ENCODE results near the gene LGSN.
"Not testable (repeated sequence)": the region's sequence is repeated elsewhere in the genome, so short reads cannot be mapped to it uniquely, and the experiment has no call there.

Gene LGSN

GRCh38 chr6:63333440-63333839 lies 13.7 kb upstream of the LGSN start:
- no peak overlapping the region for H3K4me3 ChIP-seq (ENCODE audit: low read depth, low read length)
- DNase-seq (ENCODE audit: low read depth) = no peak
- TF ChIP-seq CTCF (IDR thresholded peaks at IDR 0.05; ENCODE audit: insufficient read depth, low read depth, low read length, missing control alignments) = no peak

GRCh38 chr6:63326630-63327029 lies 6.8 kb upstream of the LGSN start:
- not testable (repeated sequence) for DNase-seq (ENCODE audit: low read depth); H3K4me3 ChIP-seq (ENCODE audit: low read depth, low read length)

GRCh38 chr6:63322981-63323380 lies 3.2 kb upstream of the LGSN start:
- H3K4me3 ChIP-seq (ENCODE audit: low read depth, low read length) = no peak overlapping the region
- no peak for DNase-seq (ENCODE audit: low read depth)
- TF ChIP-seq CTCF (IDR thresholded peaks at IDR 0.05; ENCODE audit: insufficient read depth, low read depth, low read length, missing control alignments) = no peak

- TF ChIP-seq CTCF (IDR thresholded peaks at IDR 0.05; ENCODE audit: insufficient read depth, low read depth, low read length, missing control alignments) = no peak
Measured at GRCh38 chr6:63321821-63322220, 2.0 kb upstream of the LGSN start.

GRCh38 chr6:63317641-63318040 lies 2.1 kb downstream of the LGSN start:
- no peak for DNase-seq (ENCODE audit: low read depth)
- no peak overlapping the region for H3K4me3 ChIP-seq (ENCODE audit: low read depth, low read length)
- TF ChIP-seq CTCF (IDR thresholded peaks at IDR 0.05; ENCODE audit: insufficient read depth, low read depth, low read length, missing control alignments) = no peak

More at GRCh38 chr6:63321821-63322220, 2.0 kb upstream of the LGSN start:
- no peak overlapping the region for H3K4me3 ChIP-seq (ENCODE audit: low read depth, low read length)
- no peak for DNase-seq (ENCODE audit: low read depth)

- DNase-seq (ENCODE audit: low read depth) = no peak
- no peak overlapping the region for H3K4me3 ChIP-seq (ENCODE audit: low read depth, low read length)
- TF ChIP-seq CTCF (IDR thresholded peaks at IDR 0.05; ENCODE audit: insufficient read depth, low read depth, low read length, missing control alignments) = no peak
Measured at GRCh38 chr6:63316113-63316512, 3.7 kb downstream of the LGSN start.

- no peak for DNase-seq (ENCODE audit: low read depth)
- H3K4me3 ChIP-seq (ENCODE audit: low read depth, low read length) = no peak overlapping the region
- TF ChIP-seq CTCF (IDR thresholded peaks at IDR 0.05; ENCODE audit: insufficient read depth, low read depth, low read length, missing control alignments) = no peak
Measured at GRCh38 chr6:63313111-63313510, 6.7 kb downstream of the LGSN start.
